H1 (cell line): ENCODE data around the gene CD48. TPM values are rescaled to one million over a fixed set of nuclear protein-coding genes. Genes with fewer than 3 reads are reported as not detected.

Experiments
- CTCF ChIA-PET: fragments of 300-600 bp; sonication (Branson Sonifier 250); formaldehyde crosslinking; loops from one replicate; lab custom pipeline; 2021; ENCODE audit not compliant: partially characterized antibody; lab: Charles Lee
- POLR2A ChIA-PET: fragments of 300-600 bp; sonication (Branson Sonifier 250); formaldehyde crosslinking; loops from one replicate; lab custom pipeline; 2021; ENCODE audit warnings: inconsistent platforms; ENCODE audit not compliant: partially characterized antibody; lab: Charles Lee
- DNase-seq, 2 experiments: peaks; one replicate each; pipeline versions ENCODE4 v3.0.0 to v3.0.0-alpha.2; 2010 to 2022; ENCODE audit warnings: low spot score in 2 of 2, low read depth in 1 of 2, mixed read lengths in 1 of 2
- FAIRE-seq: peaks from 2 replicates; lab custom pipeline; 2011; peaks lifted over from hg19 to GRCh38; lab: Jason Lieb, UNC
- H2AFZ ChIP-seq: 2 replicates; pipeline ENCODE4 v1.8.1; 2012; ENCODE audit warnings: low read length, inconsistent platforms
- H2AK5ac ChIP-seq: 2 replicates; pipeline ENCODE4 v1.6.1; 2013; ENCODE audit warnings: low read depth, low read length
- H2BK120ac ChIP-seq: replicated peaks from 2 replicates; pipeline ENCODE3; 2013; ENCODE audit warnings: low read depth, low read length, inconsistent platforms
- H2BK12ac ChIP-seq: 2 replicates; pipeline ENCODE4 v1.6.1; 2013; ENCODE audit warnings: low read depth, low read length
- H2BK15ac ChIP-seq: 2 replicates; pipeline ENCODE4 v1.6.1; 2013; ENCODE audit warnings: low read length
- H2BK20ac ChIP-seq: 2 replicates; pipeline ENCODE4 v1.6.1; 2013; ENCODE audit warnings: low read length
- H2BK5ac ChIP-seq: 2 replicates; pipeline ENCODE4 v1.6.1; 2013; ENCODE audit warnings: low read depth, low read length
- H3K14ac ChIP-seq: 2 replicates; pipeline ENCODE4 v1.6.1; 2013; ENCODE audit warnings: inconsistent platforms; ENCODE audit not compliant: insufficient read length
- H3K18ac ChIP-seq: 2 replicates; pipeline ENCODE4 v1.6.1; 2013; ENCODE audit warnings: low read length; ENCODE audit errors: extremely low read depth
- H3K23ac ChIP-seq: 2 replicates; pipeline ENCODE4 v1.6.1; 2013; ENCODE audit warnings: inconsistent platforms; ENCODE audit not compliant: insufficient read length
- H3K23me2 ChIP-seq: 2 replicates; pipeline ENCODE4 v1.6.1; 2013; ENCODE audit warnings: low read depth, low read length
- H3K27ac ChIP-seq: 2 replicates; pipeline ENCODE4 v1.6.1; 2011; ENCODE audit warnings: low read depth, low read length, inconsistent platforms
- H3K27me3 ChIP-seq, 4 experiments: replicated peaks in 1 of 4; 1 replicate in 1 of 4; 2 replicates in 3 of 4; pipeline versions ENCODE4 v1.6.1 to v1.8.1; 2011 to 2013; ENCODE audit warnings: low read length in 3 of 4, mild to moderate bottlenecking in 3 of 4, inconsistent platforms in 2 of 4, mixed read lengths in 2 of 4, moderate library complexity in 1 of 4; ENCODE audit not compliant: control insufficient read depth in 3 of 4, insufficient read depth in 3 of 4; ENCODE audit errors: extremely low read depth in 1 of 4
- H3K36me3 ChIP-seq, 4 experiments: 2 replicates each; pipeline versions ENCODE4 v1.6.1 to v1.8.1; 2011 to 2013; ENCODE audit warnings: mild to moderate bottlenecking in 4 of 4, low read length in 3 of 4, moderate library complexity in 2 of 4, control low read depth in 1 of 4, inconsistent platforms in 1 of 4; ENCODE audit not compliant: insufficient read depth in 4 of 4, control insufficient read depth in 2 of 4
- H3K4ac ChIP-seq: replicated peaks from 2 replicates; pipeline ENCODE3; 2013; ENCODE audit warnings: low read length, low read depth, mixed read lengths, inconsistent platforms; ENCODE audit not compliant: insufficient read length
- H3K4me1 ChIP-seq, 4 experiments: replicated peaks in 1 of 4; 1 replicate in 1 of 4; 2 replicates in 3 of 4; pipeline versions ENCODE4 v1.6.1 to v1.8.1; 2011 to 2013; ENCODE audit warnings: low read length in 3 of 4, inconsistent platforms in 2 of 4, mixed read lengths in 1 of 4; ENCODE audit not compliant: insufficient read depth in 4 of 4, control insufficient read depth in 3 of 4
- H3K4me2 ChIP-seq, 2 experiments: 2 replicates each; pipeline versions ENCODE4 v1.6.1 to v1.8.1; 2011 to 2013; ENCODE audit warnings: low read depth in 2 of 2, low read length in 2 of 2, control low read depth in 1 of 2, inconsistent platforms in 1 of 2, mild to moderate bottlenecking in 1 of 2; ENCODE audit not compliant: insufficient read depth in 1 of 2
- H3K4me3 ChIP-seq, 4 experiments: fragments of 200-600, 300-600 bp in 1 of 4; sonication (generic), shearing (Covaris generic), sonication (Bioruptor Twin) in 1 of 4; 2 replicates each; pipeline versions ENCODE4 v1.5.1 to v1.8.1; 2011 to 2016; ENCODE audit warnings: low read length in 4 of 4, low read depth in 3 of 4, control low read depth in 2 of 4, inconsistent platforms in 2 of 4, mild to moderate bottlenecking in 2 of 4, mixed read lengths in 1 of 4, moderate library complexity in 1 of 4; ENCODE audit not compliant: insufficient read depth in 2 of 4; ENCODE audit errors: extremely low read depth in 1 of 4
- H3K56ac ChIP-seq: replicated peaks from 2 replicates; pipeline ENCODE3; 2013; ENCODE audit warnings: low read depth, mild to moderate bottlenecking, mixed read lengths, low read length, inconsistent platforms; ENCODE audit not compliant: insufficient read length
- H3K79me1 ChIP-seq: 2 replicates; pipeline ENCODE4 v1.6.1; 2013; ENCODE audit warnings: low read depth, low read length, control low read depth
- H3K79me2 ChIP-seq, 2 experiments: 2 replicates each; pipeline versions ENCODE4 v1.6.1 to v1.8.1; 2012 to 2013; ENCODE audit warnings: low read length in 2 of 2, mild to moderate bottlenecking in 2 of 2, inconsistent platforms in 1 of 2; ENCODE audit not compliant: insufficient read depth in 2 of 2, control insufficient read depth in 1 of 2
- H3K9ac ChIP-seq, 4 experiments: replicated peaks in 1 of 4; 1 replicate in 1 of 4; 2 replicates in 3 of 4; pipeline versions ENCODE4 v1.6.1 to v1.8.1; 2011 to 2013; ENCODE audit warnings: low read depth in 3 of 4, low read length in 3 of 4, control low read depth in 2 of 4, mild to moderate bottlenecking in 2 of 4, moderate library complexity in 2 of 4, inconsistent platforms in 1 of 4; ENCODE audit errors: extremely low read depth in 1 of 4
- H3K9me3 ChIP-seq, 2 experiments: 2 replicates each; pipeline versions ENCODE4 v1.6.1 to v1.8.1; 2012 to 2013; ENCODE audit warnings: mild to moderate bottlenecking in 2 of 2, moderate library complexity in 2 of 2, control low read depth in 1 of 2, inconsistent platforms in 1 of 2, low read depth in 1 of 2, low read length in 1 of 2, mixed read lengths in 1 of 2; ENCODE audit not compliant: insufficient read depth in 2 of 2
- H4K20me1 ChIP-seq, 2 experiments: replicated peaks in 1 of 2; 2 replicates each; pipeline versions ENCODE3 to v1.8.1; 2011 to 2013; ENCODE audit warnings: inconsistent platforms in 2 of 2, low read length in 2 of 2, mild to moderate bottlenecking in 1 of 2; ENCODE audit not compliant: insufficient read depth in 2 of 2, control insufficient read depth in 1 of 2
- H4K5ac ChIP-seq: 2 replicates; pipeline ENCODE4 v1.6.1; 2013; ENCODE audit warnings: low read length, low read depth, mixed read lengths, inconsistent platforms; ENCODE audit not compliant: insufficient read length
- H4K8ac ChIP-seq: 2 replicates; pipeline ENCODE4 v1.8.0; 2013; ENCODE audit warnings: mild to moderate bottlenecking, moderate library complexity, low read length, inconsistent platforms; ENCODE audit not compliant: insufficient read depth; ENCODE audit errors: extremely low read depth
- H4K91ac ChIP-seq: replicated peaks from 2 replicates; pipeline ENCODE3; 2013; ENCODE audit warnings: low read length, mixed read lengths, inconsistent platforms; ENCODE audit not compliant: insufficient read length
- ASH2L ChIP-seq: fragments of 200-600, 300-600 bp; sonication (generic); IDR thresholded peaks from one replicate; pipeline ENCODE4 v1.7.1; 2017; ENCODE audit warnings: low read length
- E2F6 ChIP-seq: IDR thresholded peaks from 2 replicates; pipeline ENCODE4 v1.6.1; 2012; ENCODE audit warnings: inconsistent platforms
- EP300 ChIP-seq, 2 experiments: IDR thresholded peaks; 1 replicate in 1 of 2; 2 replicates in 1 of 2; pipeline ENCODE4 v1.6.1; 2011 to 2012; ENCODE audit warnings: low read depth in 2 of 2, low read length in 2 of 2, mild to moderate bottlenecking in 2 of 2, borderline replicate concordance in 1 of 2, inconsistent platforms in 1 of 2, moderate library complexity in 1 of 2
- GTF2F1 ChIP-seq: IDR thresholded peaks from 2 replicates; pipeline ENCODE4 v1.6.1; 2012; ENCODE audit warnings: low read depth, low read length, improper control_type of control experiment, borderline replicate concordance
- POLR2AphosphoS5 ChIP-seq: IDR thresholded peaks from 2 replicates; pipeline ENCODE4 v1.6.1; 2011; ENCODE audit warnings: low read depth, low read length
- RFX5 ChIP-seq: IDR thresholded peaks from 2 replicates; pipeline ENCODE4 v1.6.1; 2011; ENCODE audit warnings: low read depth, low read length, improper control_type of control experiment, borderline replicate concordance
- SP4 ChIP-seq: IDR thresholded peaks from 2 replicates; pipeline ENCODE4 v1.6.1; 2012; ENCODE audit warnings: low read length, inconsistent platforms
- WGBS, 2 experiments: shearing (Covaris generic) in 1 of 2; methylation state at CpG; one replicate each; pipeline versions ENCODE4 v1.1.6 to v1.1.7; 2013 to 2015; ENCODE audit warnings: low lambda C conversion rate in 2 of 2, mixed read lengths in 2 of 2, inconsistent platforms in 1 of 2, low coverage in 1 of 2, missing lambda C conversion rate in 1 of 2; ENCODE audit not compliant: insufficient replicate concordance in 2 of 2, insufficient coverage in 1 of 2, insufficient read length in 1 of 2; ENCODE audit errors: extremely low coverage in 1 of 2, missing lambda C conversion rate in 1 of 2; 5-methylcytosine and 5-hydroxymethylcytosine counted together
- polyA plus RNA-seq, 7 experiments: library from polyadenylated mRNA; depleted of rRNA in 3 of 7; stranded (reverse) in 5 of 7; unstranded in 2 of 7; fragments of >200 nt in 5 of 7; fragments of 200-250 nt in 2 of 7; gene quantifications; 1 replicate in 5 of 7; 2 replicates in 1 of 7; 4 replicates in 1 of 7; pipeline versions ENCODE4 v1.2.1 to v1.2.3, GENCODE V29; 2011 to 2013; ENCODE audit warnings: missing spikeins in 2 of 7, mixed read lengths in 2 of 7
- total RNA-seq: library from RNA; stranded (reverse); fragmentation: NEBNext Ultra II Directional; extraction: Animal tissue kit (Norgen Biotek cat#: 25700); gene quantifications from 2 replicates; pipeline ENCODE4 v1.2.1, GENCODE V29; 2021

CD48 gene
- total and polyA plus RNA-seq, 2 of the 8 experiments (the other 6 are each of a cell fraction or from before 2014, with no cell fraction given) = 0.08 TPM; not detected in 1

GRCh38 chr1:160638926-160639325, 72.7 kb downstream of the CD48 start:
- ChIA-PET CTCF (interaction anchor here (1.3 kb wide), 1 partner anchor 138 kb away, joined by 3 read pairs; no protein-coding TSS in a partner anchor), POLR2A (no interaction called here)
- H4K91ac ChIP-seq = no peak overlapping the region
- H2AFZ ChIP-seq = no peak overlapping the region
- H4K8ac ChIP-seq = no peak overlapping the region
- H3K79me1 ChIP-seq = no peaks in the 10 kb centered on the region
- no peak overlapping the region for H2BK12ac ChIP-seq
- H3K27me3 ChIP-seq = no peaks in the 10 kb centered on the region
- peak overlapping the region; percentile 32; the same call in 1 of the 2 replicates for H2BK20ac ChIP-seq
- H3K36me3 ChIP-seq = no peaks in the 10 kb centered on the region
- no peak overlapping the region for H3K56ac ChIP-seq
- no peak overlapping the region for H3K9ac ChIP-seq
- no peak overlapping the region for H2BK5ac ChIP-seq
- H3K9me3 ChIP-seq = no peaks in the 10 kb centered on the region
- H2AK5ac ChIP-seq = no peak overlapping the region
- no peaks in the 10 kb centered on the region for H4K20me1 ChIP-seq
- no peak overlapping the region for H3K27ac ChIP-seq
- no peaks in the 10 kb centered on the region for H3K23me2 ChIP-seq
- H3K4me1 ChIP-seq = peaks cover 0 to 3% (median 0%) of the 10 kb centered on the region in 4 experiments; a peak in 1 of 7 replicates
- H2BK120ac ChIP-seq = no peak overlapping the region
- no peak for FAIRE-seq
- H2BK15ac ChIP-seq = no peak overlapping the region
- H3K23ac ChIP-seq = no peak overlapping the region
- no peak overlapping the region for H3K4ac ChIP-seq
- TF ChIP-seq SP4 (no peak), POLR2AphosphoS5 (no peak), EP300 (IDR thresholded peaks at IDR 0.05; ENCODE audit: borderline replicate concordance in 1 of 2, low read depth in 2 of 2, low read length in 2 of 2) (no peak), ASH2L (no peak), E2F6 (no peak), RFX5 (no peak), GTF2F1 (no peak)
- H3K4me3 ChIP-seq = no peak overlapping the region
- DNase-seq = no peak
- H3K4me2 ChIP-seq = no peak overlapping the region
- H3K14ac ChIP-seq = no peak overlapping the region
- no peak overlapping the region for H4K5ac ChIP-seq
- no peak overlapping the region for H3K18ac ChIP-seq
- no peaks in the 10 kb centered on the region for H3K79me2 ChIP-seq
- 94% methylated on average over 6 of the region's 6 CpGs; no CpG with 5 or more reads in 1 of the 2 experiments for WGBS, 2 experiments
